GM04504 (cell line): ENCODE measurements around the gene GOSR1.
"Not testable (repeated sequence)": the region's sequence is repeated elsewhere in the genome, so short reads cannot be mapped to it uniquely, and the experiment has no call there.

Experiments used
- DNase-seq: peaks from one replicate; pipeline ENCODE4 v3.0.0-alpha.2; 2012; ENCODE audit warnings: low read depth

GOSR1 gene

DNA sequence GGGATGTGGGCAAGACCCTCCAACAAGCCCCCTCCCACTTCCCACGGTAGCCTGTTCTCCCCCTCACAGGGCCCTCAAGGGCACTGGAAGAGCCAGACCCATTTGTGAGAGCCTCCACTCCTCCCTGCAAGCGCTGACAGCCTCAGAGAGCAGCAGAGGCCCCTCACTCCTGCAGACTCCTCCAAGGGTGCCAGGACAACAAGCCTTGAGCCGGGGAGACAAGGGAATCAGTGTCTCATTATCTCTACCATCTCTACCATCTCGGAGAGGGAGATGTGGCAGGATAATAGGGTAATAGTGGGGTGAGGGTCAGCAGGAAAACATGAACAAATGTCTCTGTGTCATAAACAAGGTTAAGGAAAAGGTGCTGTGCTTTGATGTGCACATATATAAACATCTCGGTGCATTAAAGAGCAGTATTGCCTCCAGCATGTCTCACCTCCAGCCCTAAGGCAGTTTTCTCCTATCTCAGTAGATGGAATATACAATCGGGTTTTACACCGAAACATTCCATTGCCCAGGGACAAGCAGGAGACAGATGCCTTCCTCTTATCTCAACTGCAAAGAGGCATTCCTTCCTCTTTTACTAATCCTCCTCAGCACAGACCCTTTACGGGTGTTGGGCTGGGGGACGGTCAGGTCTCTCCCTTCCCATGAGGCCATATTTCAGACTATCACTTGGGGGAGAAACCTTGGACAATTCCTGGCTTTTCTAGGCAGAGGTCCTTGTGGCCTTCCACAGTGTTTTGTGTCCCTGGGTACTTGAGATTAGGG, 86.1 kb downstream of the GOSR1 start:
- DNase-seq, result not testable (repeated sequence)

DNA sequence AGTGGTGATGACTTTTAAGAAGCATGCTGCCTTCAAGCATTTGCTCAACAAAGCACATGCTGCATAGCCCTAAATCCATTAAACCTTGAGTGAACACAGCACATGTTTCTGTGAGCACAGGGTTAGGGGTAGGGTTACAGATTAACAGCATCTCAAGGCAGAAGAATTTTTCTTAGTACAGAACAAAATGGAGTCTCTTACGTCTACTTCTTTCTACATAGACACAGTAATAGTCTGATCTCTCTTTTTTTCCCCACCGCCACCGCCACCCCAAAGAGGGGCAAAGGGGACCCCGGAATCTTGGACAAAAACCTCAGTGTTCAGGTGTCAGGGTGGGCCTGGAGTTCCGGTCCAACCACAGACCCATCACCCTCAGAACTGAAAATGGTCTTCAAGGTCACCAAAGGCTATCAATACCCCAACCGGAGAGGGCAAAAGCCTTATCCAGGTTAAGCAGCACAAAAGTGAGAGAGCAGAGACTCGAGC, 86.7 kb downstream of the GOSR1 start:
- DNase-seq, result not testable (repeated sequence)

DNA sequence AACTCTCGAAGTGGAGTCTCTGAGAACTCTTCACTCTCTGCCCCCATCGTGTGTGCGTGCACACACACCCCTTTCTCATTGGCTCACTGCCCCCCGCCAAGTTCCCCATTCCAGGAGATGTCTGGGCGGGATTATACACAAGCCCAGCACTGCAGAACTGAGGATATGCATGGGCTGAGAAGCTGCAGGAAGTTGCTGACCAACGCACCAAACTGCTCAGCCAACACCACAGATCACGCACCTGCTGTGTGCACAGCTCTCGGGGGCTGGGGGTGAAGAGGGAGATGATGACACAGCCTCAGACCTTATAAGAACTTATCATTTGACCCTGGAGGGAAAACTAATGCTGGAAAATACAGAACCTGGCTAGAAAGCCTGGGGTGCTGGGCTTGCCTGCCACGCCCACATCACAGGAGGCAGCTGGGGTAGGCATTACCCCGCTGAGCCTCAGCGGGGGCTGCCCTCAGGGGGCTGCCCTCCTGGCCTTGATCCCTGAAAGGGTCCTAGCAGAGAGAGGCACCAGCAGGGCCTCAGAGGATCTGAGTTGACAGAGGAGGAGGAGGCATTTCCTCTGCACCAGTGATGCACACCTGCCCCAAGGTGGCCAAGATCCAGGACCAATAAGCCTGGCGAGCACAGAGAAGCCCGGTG, 87.3 kb downstream of the GOSR1 start:
- DNase-seq, result not testable (repeated sequence)

DNA sequence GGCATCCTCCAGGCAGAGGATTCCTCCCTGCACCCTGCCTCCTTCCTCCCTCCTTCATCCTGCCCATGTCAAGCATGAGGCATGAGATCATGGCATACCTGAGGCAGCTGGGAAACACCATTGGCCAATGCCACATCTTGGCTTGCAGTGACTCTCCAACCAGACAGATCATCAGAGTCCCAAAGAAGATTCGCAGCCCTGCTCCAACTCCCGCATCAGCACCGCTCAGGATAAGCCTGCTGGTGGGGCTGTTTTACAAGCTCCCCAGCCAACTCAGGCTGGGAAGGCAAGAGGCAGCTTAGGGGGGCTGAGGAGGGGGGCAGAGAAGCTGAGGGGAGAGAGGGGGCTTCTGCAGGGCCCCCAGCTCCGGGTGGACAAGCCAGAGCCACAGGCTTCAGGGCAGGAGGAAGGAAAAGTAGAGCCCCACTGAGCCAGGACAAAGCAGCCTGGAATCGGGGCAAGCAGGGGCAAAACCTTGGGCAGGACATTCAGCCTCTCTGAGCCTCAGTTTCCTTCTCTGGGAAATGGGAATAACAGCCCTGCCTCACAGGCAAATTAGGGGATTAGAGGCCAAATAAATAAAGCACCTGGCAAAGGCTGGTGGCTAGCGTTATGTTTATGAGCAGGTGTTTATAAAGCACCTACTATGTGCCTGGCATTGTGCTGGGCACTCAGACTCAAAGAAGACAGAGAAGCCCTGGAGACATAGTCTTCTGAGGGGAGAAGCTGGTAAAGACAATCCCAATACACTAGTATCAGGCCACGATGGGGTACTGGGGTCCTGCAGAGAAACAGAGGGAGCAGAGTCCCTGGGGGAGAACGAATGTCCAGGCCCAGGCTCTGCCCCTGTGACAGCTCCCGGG, 88.1 kb downstream of the GOSR1 start:
- no peak for DNase-seq

DNA sequence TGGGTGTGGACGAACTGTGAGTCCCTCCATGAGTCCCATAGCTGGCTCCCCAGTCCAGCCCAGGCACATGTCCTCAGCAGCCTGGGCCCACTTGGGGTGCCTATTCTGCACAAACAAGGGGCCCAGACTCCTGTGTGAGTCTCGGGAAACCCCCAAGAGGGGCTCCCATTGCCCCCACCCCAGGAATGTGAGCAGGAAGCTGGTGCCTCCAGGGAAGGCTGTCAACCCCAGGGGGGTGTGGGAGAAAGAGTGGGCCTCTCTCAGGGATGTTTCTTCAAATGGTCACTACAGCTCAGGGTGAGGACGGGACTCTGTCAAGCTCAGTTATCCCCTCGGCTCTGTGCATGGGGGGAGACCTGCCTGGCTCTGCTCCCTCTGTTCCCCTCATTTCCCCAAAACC, 88.9 kb downstream of the GOSR1 start:
- not testable (repeated sequence) for DNase-seq

DNA sequence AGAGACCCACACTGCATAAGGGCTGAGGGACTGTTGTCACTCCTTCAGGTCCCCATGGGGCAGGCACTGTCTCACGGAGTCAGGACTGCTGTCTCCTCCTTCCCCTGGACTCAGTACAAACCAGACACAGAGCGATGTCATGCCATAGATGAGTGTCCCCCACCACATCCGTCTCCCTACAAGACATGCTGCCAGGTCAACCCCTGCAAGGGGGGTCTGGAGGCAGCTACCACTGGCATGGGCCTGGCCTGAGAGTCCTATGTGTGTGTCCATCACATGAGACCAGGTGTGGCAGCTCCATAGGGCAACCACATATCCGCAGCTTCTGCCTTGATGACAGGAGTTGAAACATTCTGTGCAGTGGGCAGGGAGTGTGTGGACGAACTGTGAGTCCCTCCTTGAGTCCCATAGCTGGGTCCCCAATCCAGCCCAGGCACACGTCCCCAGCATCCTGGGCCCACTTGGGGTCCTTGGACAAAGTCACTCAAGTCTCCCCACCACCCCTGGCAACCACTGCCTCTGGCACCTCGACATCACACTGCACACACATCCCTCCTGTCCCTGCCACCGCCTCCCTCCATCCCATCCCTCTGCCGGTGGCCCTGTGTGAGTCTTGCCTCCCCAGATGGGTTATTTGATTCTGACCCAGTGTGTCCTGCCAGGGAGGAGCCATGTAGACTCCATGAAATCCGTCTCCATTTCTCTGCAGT, 89.5 kb downstream of the GOSR1 start:
- not testable (repeated sequence) for DNase-seq

DNA sequence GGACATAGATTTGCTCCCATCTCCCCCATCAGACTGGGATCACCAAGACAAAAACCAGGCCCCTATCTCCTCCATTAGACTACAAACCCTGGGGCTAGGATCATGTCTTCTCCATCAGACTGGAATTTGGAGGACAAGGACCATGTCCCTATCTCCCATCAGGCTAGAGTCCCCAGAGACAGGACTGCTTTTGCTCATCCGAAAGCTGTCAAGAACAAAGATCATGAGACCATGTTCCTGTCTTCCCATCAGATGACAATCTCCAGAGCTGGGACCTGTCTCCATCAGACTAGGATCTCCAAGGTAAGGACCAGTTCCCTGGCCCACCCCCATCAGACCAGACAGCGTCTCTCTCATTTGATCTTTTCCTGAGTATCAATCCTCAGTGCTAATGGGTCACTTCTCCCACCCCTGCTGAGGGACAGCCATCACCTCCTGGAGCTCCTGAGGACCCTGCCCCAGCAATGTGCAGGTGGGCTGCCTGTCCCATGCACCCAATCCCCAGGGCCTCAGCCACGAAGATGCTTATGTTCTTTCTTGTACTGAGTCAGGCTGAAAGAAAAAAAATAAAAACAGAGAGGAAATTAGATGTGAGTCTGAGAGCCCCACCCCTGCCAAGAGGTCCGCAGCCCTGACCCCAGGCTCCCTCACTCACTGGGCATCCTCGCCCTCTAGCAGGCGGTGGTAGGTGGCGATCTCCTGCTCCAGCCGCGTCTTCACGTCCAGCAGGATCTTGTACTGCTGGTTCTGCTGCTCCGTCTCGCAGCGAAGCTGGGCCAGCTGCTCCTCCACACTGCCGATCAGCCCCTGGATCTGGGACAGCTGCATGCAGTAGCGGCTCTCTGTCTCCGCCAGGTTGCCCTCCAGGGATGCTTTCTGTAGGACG, 90.3 kb downstream of the GOSR1 start:
- DNase-seq, result no peak

DNA sequence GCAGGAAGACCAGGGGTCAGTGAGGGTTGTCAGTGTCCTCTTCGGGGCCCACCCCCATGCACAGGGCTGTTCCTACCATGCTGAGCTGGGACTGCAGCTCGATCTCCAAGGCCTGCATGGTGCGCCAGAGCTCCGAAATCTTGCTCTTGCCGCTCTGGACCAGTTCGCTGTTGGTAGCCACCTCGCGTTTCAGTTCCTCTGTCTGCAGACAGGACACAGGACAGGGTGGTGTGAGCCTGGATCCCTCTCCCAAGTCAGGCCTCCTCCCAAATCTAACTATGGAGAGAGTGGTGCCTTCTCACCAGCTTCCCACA, 90.9 kb downstream of the GOSR1 start:
- no peak for DNase-seq

DNA sequence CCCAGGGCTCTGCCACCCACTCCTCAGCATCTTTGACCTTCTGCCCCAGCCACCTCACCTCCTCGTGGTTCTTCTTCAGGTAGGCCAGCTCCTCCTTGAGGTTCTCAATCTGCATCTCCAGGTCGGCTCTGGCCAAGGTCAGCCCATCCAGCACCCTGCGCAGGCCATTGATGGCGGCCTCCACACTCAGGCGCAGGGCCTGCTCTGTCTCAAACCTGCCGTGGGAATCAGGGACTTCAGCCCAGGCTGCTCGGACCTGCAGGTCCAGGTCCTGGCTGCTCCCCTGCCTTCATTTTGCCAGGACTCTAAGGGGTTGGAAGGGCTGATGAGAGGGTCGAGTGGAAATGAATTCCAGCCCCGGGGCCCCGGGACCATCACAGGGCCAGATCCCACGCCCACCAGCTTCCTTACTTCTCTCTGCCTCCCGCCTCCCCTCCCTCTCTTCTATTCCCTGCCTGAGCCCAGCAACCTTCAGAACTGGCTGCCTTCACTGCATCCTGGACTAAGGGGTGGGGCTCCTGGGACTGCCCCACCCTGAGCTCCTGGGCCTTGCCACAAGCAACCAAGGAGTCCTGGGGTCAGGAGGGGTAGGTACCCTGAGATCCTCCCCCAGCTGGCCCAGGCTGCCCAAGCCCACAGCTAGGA, 92.4 kb downstream of the GOSR1 start:
- not testable (repeated sequence) for DNase-seq

DNA sequence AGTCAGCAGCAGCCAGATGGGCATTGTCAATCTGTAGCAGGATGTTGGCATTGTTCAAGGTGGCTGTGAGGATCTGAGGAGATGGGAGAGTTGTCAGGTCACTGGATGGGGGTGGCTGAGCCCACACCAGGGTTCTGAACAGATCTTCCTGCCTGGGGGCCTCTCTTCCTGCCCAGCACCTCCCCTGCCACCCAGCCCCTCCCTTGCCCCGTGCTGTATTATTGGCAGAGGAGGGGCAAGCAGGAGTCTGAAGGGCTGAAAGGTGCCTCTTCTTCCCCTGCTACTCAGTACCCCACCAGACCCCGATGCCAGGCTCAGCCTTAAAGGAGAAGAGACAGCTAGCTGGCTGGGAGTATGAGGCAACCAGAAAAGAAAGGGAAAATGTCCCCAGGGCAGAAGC, 93.0 kb downstream of the GOSR1 start:
- no peak for DNase-seq

DNA sequence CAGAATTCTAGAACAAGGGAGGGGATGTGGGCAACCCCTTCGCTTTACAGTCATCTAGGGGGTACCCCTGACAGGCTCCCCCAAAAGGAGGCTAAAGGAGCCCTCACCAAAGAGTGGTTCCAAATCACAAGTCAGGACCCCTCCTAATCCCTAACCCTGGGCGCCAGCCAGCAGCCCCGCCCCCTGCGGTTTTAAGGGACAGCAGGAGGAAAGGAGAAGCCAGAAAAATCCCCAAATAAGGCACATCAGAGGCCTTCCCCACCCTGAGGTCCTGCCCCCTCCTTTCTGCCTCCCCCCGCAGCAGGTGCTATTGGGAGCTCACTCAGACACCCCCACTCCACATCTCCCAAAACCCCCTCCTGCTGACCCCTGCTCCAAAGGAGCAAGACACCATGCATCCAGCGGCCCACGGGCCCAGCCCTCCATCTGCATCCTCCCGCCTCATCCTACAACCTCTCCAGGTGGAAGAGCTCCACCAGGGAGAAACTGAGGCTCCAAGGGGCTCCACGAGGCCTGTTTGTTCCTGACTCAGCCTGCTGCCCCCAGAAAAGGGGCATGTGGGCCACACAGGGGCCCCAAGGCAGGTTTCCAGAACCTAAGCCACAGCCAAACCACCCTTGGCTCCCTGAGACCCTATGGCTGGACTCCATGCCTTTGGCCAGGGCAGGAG, 93.5 kb downstream of the GOSR1 start:
- DNase-seq, result no peak

DNA sequence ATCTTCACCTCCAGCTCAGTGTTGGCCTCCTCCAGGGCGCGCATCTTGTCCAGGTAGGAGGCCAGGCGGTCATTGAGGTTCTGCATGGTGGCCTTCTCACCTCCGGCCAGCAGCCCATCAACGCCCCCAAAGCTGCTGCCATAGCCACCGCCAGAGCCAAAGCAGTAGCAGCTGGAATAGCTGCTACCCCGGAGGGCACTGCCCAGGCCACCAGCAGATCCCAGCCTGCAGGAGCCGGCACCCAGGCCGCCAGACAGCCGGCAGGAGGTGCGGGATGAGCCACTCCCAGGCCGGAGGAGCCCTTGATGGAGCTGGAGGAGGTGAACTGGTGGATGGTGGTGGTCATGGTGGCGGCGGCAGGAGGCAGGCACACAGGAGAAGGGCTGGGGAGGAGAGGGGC, 94.2 kb downstream of the GOSR1 start:
- DNase-seq, result not testable (repeated sequence)

DNA sequence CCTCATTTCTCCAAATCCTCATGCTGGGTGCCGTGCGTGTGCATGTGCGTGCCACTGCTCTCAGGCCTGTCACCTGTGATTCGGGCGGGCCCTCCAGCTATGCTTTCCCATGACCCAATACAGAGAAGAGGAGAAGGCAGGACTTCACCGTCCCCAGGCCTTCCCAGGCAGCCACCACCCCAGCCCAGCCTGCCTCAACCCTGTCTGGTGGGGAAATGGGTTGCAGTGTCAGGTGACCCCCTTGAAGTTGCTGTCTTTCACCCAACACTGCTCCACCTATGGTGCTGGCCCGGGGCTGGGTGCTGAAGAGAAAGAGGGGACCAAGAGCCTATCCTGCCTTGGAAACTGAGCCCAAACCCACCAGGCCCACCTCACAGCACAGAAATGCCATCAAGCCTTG, 94.7 kb downstream of the GOSR1 start:
- DNase-seq, result no peak

DNA sequence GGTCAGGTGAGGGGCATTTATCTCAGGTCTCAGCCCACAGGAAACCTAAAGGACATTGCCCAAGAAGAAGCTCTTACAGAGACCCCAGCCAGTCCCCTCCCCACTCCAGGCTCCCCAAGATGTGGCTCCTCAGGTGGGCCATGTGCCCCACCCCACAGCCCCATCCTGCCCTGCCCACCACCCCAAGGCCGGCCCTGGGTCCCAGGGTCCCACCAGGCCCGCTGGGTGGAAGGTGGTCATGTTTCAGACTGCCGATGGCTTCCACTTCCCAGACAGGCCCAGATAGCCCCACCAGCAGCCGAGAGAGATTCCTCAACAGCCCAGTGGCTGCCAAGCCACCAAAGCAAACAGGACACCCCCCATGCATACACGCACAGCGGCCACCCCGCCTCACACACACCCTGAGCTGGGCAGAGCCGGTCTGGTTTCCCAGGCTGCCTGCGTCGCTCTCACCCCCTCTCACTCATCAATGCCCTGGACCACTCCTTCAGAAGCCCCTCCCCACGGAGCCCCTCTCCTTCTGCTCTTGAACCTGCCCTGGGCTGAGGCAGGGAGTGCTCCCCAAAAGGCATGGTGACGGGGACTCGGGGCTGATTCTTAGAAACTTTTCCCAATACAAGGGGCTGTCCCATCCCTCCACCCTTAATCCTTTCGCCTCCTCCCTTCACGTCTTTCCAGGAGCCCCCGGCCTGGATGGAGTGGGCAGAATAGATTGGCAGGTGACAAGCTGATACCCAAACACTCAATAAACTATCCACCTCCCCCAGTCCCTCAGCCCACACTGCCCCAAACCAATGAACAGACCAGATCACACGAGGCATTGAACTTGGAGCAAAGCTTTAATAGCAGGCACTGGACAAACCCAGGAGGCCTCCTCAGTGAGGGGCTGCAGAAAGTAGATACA, 95.7 kb downstream of the GOSR1 start:
- DNase-seq, result not testable (repeated sequence)

DNA sequence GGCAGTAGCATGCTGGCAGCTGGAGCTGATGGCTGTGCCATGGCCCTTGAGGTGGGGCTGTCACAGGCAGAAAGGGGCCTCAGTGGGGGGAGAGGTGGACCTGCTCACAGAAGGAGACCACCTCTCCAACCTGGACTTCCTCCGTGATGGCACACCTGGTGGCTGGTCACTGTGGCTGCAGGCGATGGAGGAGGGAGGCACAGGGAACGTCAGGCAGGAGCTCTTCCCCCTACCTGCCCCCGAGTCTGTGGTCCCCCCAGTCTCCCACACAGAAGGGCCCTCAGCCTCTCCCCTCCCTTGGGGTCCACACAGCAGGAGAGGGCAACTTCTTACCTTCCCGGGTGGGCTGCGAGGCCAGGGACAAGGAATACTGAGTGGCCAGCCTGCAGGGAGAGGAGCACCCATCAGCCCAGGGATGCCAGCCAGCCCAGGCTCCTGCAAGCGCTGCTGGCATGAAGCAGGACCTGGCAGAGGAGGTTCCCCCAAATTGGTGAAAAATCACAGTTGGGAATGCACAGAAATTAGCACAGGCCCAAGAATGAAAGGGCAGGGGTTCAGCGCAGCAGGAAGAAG, 96.5 kb downstream of the GOSR1 start:
- no peak for DNase-seq

DNA sequence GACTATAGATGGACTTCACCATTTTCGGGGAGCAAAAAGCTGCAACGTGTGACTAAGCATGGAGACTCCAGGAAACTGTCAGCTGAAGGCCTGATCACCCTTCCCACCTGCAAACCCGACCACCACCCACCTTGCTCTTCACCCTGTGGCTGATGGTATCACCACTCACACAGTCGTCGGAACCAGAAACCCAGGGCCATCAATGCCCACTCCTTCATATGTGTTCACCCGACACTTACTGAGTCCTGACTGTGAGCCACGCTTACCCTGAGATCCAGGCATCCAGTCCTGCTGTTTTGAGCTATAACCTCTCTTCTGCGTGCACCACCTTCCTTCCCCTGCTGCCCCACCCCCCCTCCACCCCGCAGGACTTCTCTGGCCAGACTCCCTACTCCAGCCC, 97.1 kb downstream of the GOSR1 start:
- not testable (repeated sequence) for DNase-seq

DNA sequence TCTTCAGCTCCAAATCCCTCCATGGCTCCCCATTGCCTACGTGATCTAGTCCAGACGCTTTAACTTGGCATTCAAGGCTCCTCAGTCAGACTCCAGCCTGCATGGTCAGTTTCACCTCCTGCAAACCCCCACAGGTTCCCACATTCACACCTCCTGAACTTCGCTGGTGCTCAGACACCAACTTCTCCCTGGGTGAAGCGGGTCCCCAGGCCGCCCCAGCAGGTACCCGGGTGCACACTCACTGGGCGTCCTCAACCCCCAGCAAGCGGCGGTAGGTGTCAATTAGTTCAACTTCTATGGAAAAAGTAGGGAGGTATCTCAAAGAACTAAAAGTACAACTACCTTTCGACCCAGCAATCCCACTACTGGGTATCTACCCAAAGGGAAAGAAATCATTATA, 97.6 kb downstream of the GOSR1 start:
- not testable (repeated sequence) for DNase-seq

DNA sequence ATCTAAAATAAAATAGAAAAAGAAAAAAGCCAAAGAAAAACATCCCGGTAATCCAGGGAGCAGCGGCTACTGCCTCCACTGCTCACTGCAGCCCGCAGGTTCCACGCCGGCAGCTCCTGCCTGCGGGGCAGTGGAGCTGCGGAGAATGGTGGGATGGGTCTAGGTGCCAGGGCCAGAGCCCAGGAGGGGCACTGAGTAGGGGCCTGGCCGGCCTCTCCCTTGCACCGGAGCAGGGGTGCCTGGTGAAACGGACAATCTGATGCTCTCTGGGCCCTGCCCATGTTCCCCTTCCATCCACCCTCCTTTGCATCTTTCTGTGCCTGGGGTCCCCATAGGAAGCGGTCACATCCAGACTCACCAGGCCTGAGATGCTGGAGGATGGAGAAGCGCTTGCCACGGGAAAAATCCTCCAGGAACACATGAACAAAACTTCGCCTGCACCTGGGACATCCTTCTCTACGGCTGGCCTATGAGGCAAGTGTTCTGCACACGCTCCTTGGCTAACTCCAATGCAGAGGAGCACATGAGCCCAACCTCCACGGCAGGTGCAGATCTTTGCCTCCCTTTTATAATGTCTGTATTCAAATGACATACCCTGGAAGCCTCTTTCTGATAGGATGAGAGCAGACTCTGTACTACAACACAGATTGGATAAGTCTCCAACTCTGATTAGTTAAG, 98.6 kb downstream of the GOSR1 start:
- not testable (repeated sequence) for DNase-seq
